HEK293 (cell line): ENCODE measurements around the gene MAMDC2.
A peak's percentile ranks its signal among the peaks of the same experiment; 100 is the strongest.

ENCODE experiments used
- BCL11B ChIP-seq: fragments of 450-650 bp; formaldehyde crosslinking; IDR thresholded peaks from 2 replicates; pipeline ENCODE4 v1.5.1; 2016; ENCODE audit warnings: low read depth, missing biosample characterization, missing genetic modification characterization
- EGR2 ChIP-seq: fragments of 450-650 bp; formaldehyde crosslinking; IDR thresholded peaks from 2 replicates; pipeline ENCODE4 v1.5.1; 2016; ENCODE audit warnings: low read depth, missing biosample characterization, missing genetic modification characterization
- GLIS2 ChIP-seq: fragments of 450-650 bp; formaldehyde crosslinking; IDR thresholded peaks from 2 replicates; pipeline ENCODE4 v1.5.1; 2016; ENCODE audit warnings: missing biosample characterization, missing genetic modification characterization
- KLF8 ChIP-seq: fragments of 450-650 bp; formaldehyde crosslinking; IDR thresholded peaks from 2 replicates; pipeline ENCODE4 v1.5.1; 2016; ENCODE audit warnings: missing biosample characterization, missing genetic modification characterization
- REPIN1 ChIP-seq: fragments of 450-650 bp; formaldehyde crosslinking; IDR thresholded peaks from 2 replicates; pipeline ENCODE4 v1.5.1; 2017; ENCODE audit warnings: missing biosample characterization, missing genetic modification characterization, low read depth
- YY2 ChIP-seq: fragments of 450-650 bp; formaldehyde crosslinking; IDR thresholded peaks from 2 replicates; pipeline ENCODE4 v1.5.1; 2016; ENCODE audit warnings: missing biosample characterization, missing genetic modification characterization
- ZBTB17 ChIP-seq: fragments of 450-650 bp; formaldehyde crosslinking; IDR thresholded peaks from 2 replicates; pipeline ENCODE4 v1.5.1; 2016; ENCODE audit warnings: missing biosample characterization, missing genetic modification characterization
- ZBTB20 ChIP-seq: fragments of 450-650 bp; formaldehyde crosslinking; IDR thresholded peaks from 2 replicates; pipeline ENCODE4 v1.5.1; 2016; ENCODE audit warnings: missing biosample characterization, missing genetic modification characterization
- ZBTB21 ChIP-seq: fragments of 450-650 bp; formaldehyde crosslinking; IDR thresholded peaks from 2 replicates; pipeline ENCODE4 v1.5.1; 2017; ENCODE audit warnings: missing biosample characterization, missing genetic modification characterization
- ZNF140 ChIP-seq: fragments of 450-650 bp; formaldehyde crosslinking; IDR thresholded peaks from 2 replicates; pipeline ENCODE4 v1.5.1; 2016; ENCODE audit warnings: missing biosample characterization, missing genetic modification characterization
- ZNF169 ChIP-seq: fragments of 450-650 bp; formaldehyde crosslinking; IDR thresholded peaks from 2 replicates; pipeline ENCODE4 v1.5.1; 2016; ENCODE audit warnings: missing biosample characterization, missing genetic modification characterization
- ZNF174 ChIP-seq: fragments of 450-650 bp; formaldehyde crosslinking; IDR thresholded peaks from 2 replicates; pipeline ENCODE4 v1.5.0; 2017; ENCODE audit warnings: missing biosample characterization, mild to moderate bottlenecking, missing genetic modification characterization
- ZNF433 ChIP-seq: fragments of 450-650 bp; formaldehyde crosslinking; IDR thresholded peaks from 2 replicates; pipeline ENCODE4 v1.5.1; 2016; ENCODE audit warnings: missing biosample characterization, missing genetic modification characterization, low read depth
- ZNF530 ChIP-seq: fragments of 450-650 bp; formaldehyde crosslinking; IDR thresholded peaks from 2 replicates; pipeline ENCODE4 v1.5.1; 2016; ENCODE audit warnings: low read depth, missing biosample characterization, missing genetic modification characterization
- ZNF600 ChIP-seq: fragments of 450-650 bp; formaldehyde crosslinking; IDR thresholded peaks from 2 replicates; pipeline ENCODE4 v1.5.1; 2016; ENCODE audit warnings: missing biosample characterization, missing genetic modification characterization
- ZNF629 ChIP-seq: fragments of 450-650 bp; formaldehyde crosslinking; IDR thresholded peaks from 2 replicates; pipeline ENCODE4 v1.5.1; 2017; ENCODE audit warnings: missing biosample characterization, missing genetic modification characterization
- ZNF654 ChIP-seq: fragments of 450-650 bp; formaldehyde crosslinking; IDR thresholded peaks from 2 replicates; pipeline ENCODE4 v1.5.1; 2016; ENCODE audit warnings: low read depth, missing biosample characterization, missing genetic modification characterization
- ZNF76 ChIP-seq: fragments of 450-650 bp; formaldehyde crosslinking; IDR thresholded peaks from 2 replicates; pipeline ENCODE4; 2016; ENCODE audit warnings: low read depth, missing biosample characterization, missing genetic modification characterization, borderline replicate concordance
- ZNF792 ChIP-seq: fragments of 450-650 bp; formaldehyde crosslinking; IDR thresholded peaks from 2 replicates; pipeline ENCODE4 v1.5.1; 2016; ENCODE audit warnings: missing biosample characterization, missing genetic modification characterization
- ZSCAN16 ChIP-seq: fragments of 450-650 bp; formaldehyde crosslinking; IDR thresholded peaks from 2 replicates; pipeline ENCODE4 v1.5.1; 2016; ENCODE audit warnings: missing biosample characterization, missing genetic modification characterization
- TF ChIP-seq, protein P1 (sequence below): sonication (generic); formaldehyde crosslinking; IDR thresholded peaks from 2 replicates; pipeline ENCODE4 v1.8.1; 2022; ENCODE audit warnings: mild to moderate bottlenecking, moderate library complexity, missing genetic modification reagents
- TF ChIP-seq, protein P2 (sequence below): fragments of 450-650 bp; formaldehyde crosslinking; IDR thresholded peaks from 2 replicates; pipeline ENCODE4 v1.5.1; 2016; ENCODE audit warnings: missing biosample characterization, missing genetic modification characterization
- TF ChIP-seq, protein P3 (sequence below): fragments of 450-650 bp; formaldehyde crosslinking; conservative IDR thresholded peaks from 2 replicates; pipeline ENCODE4 v1.5.1; 2016; ENCODE audit warnings: low read depth, missing biosample characterization, missing genetic modification characterization
- TF ChIP-seq, protein P4 (sequence below): fragments of 450-650 bp; formaldehyde crosslinking; IDR thresholded peaks from 2 replicates; pipeline ENCODE4 v1.5.1; 2016; ENCODE audit warnings: missing biosample characterization, missing genetic modification characterization
- TF ChIP-seq, protein P5 (sequence below): fragments of 450-650 bp; formaldehyde crosslinking; IDR thresholded peaks from 2 replicates; pipeline ENCODE4; 2016; ENCODE audit warnings: missing biosample characterization, missing genetic modification characterization

Gene MAMDC2

DNA sequence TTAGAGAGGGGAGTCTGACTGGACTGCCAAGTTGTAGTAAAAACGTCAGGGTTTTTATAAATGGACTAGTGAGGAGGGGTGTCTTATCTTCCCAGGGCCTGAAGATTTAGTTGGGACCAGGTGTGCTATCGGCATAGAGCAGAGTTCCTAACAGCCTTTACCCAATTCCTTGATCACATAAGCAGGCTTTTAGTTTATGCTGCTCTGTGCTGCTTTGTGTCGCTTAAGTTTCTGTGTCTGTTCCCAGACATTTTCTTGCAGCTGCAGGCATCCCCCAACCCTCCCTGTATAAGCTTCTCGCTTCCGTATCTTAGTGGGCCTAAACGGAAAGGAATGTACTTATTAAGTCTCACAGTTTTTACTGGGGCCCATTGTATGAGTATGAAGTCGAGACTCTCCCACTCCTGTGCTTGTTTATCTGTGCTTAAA is 212.5 kb downstream of the MAMDC2 start (continued):
- TF ChIP-seq ZNF433 (no peak), ZBTB17 (tag by site-specific recombination) (peak; percentile 27; the same call in 1 of the 2 replicates), ZNF792 (tag by site-specific recombination) (no peak), ZNF174 (tag by site-specific recombination) (no peak), BCL11B (tag by site-specific recombination) (no peak), KLF8 (tag by site-specific recombination) (no peak), ZNF169 (no peak), ZBTB20 (tag by site-specific recombination) (no peak), REPIN1 (tag by site-specific recombination) (no peak), ZNF600 (tag by site-specific recombination) (peak; percentile 71), YY2 (no peak), ZNF530 (tag by site-specific recombination) (no peak), ZNF629 (tag by site-specific recombination) (peak; percentile 8; the same call in 1 of the 2 replicates), ZNF140 (tag by site-specific recombination) (no peak), ZSCAN16 (tag by site-specific recombination) (no peak), GLIS2 (tag by site-specific recombination) (no peak), ZNF654 (tag by site-specific recombination) (no peak), EGR2 (tag by site-specific recombination) (no peak), ZBTB21 (tag by site-specific recombination) (no peak), ZNF76 (tag by site-specific recombination) (no peak)
- TF ChIP-seq, protein P1, sequence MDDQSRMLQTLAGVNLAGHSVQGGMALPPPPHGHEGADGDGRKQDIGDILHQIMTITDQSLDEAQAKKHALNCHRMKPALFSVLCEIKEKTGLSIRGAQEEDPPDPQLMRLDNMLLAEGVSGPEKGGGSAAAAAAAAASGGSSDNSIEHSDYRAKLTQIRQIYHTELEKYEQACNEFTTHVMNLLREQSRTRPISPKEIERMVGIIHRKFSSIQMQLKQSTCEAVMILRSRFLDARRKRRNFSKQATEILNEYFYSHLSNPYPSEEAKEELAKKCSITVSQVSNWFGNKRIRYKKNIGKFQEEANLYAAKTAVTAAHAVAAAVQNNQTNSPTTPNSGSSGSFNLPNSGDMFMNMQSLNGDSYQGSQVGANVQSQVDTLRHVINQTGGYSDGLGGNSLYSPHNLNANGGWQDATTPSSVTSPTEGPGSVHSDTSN (CRISPR knock-in tag): no peak
- TF ChIP-seq, protein P2, sequence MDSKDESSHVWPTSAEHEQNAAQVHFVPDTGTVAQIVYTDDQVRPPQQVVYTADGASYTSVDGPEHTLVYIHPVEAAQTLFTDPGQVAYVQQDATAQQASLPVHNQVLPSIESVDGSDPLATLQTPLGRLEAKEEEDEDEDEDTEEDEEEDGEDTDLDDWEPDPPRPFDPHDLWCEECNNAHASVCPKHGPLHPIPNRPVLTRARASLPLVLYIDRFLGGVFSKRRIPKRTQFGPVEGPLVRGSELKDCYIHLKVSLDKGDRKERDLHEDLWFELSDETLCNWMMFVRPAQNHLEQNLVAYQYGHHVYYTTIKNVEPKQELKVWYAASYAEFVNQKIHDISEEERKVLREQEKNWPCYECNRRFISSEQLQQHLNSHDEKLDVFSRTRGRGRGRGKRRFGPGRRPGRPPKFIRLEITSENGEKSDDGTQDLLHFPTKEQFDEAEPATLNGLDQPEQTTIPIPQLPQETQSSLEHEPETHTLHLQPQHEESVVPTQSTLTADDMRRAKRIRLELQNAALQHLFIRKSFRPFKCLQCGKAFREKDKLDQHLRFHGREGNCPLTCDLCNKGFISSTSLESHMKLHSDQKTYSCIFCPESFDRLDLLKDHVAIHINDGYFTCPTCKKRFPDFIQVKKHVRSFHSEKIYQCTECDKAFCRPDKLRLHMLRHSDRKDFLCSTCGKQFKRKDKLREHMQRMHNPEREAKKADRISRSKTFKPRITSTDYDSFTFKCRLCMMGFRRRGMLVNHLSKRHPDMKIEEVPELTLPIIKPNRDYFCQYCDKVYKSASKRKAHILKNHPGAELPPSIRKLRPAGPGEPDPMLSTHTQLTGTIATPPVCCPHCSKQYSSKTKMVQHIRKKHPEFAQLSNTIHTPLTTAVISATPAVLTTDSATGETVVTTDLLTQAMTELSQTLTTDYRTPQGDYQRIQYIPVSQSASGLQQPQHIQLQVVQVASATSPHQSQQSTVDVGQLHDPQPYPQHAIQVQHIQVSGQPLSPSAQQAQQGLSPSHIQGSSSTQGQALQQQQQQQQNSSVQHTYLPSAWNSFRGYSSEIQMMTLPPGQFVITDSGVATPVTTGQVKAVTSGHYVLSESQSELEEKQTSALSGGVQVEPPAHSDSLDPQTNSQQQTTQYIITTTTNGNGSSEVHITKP (tag by site-specific recombination): peak; percentile 99
- TF ChIP-seq, protein P3, sequence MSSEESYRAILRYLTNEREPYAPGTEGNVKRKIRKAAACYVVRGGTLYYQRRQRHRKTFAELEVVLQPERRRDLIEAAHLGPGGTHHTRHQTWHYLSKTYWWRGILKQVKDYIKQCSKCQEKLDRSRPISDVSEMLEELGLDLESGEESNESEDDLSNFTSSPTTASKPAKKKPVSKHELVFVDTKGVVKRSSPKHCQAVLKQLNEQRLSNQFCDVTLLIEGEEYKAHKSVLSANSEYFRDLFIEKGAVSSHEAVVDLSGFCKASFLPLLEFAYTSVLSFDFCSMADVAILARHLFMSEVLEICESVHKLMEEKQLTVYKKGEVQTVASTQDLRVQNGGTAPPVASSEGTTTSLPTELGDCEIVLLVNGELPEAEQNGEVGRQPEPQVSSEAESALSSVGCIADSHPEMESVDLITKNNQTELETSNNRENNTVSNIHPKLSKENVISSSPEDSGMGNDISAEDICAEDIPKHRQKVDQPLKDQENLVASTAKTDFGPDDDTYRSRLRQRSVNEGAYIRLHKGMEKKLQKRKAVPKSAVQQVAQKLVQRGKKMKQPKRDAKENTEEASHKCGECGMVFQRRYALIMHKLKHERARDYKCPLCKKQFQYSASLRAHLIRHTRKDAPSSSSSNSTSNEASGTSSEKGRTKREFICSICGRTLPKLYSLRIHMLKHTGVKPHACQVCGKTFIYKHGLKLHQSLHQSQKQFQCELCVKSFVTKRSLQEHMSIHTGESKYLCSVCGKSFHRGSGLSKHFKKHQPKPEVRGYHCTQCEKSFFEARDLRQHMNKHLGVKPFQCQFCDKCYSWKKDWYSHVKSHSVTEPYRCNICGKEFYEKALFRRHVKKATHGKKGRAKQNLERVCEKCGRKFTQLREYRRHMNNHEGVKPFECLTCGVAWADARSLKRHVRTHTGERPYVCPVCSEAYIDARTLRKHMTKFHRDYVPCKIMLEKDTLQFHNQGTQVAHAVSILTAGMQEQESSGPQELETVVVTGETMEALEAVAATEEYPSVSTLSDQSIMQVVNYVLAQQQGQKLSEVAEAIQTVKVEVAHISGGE: no peak
- TF ChIP-seq, protein P4, sequence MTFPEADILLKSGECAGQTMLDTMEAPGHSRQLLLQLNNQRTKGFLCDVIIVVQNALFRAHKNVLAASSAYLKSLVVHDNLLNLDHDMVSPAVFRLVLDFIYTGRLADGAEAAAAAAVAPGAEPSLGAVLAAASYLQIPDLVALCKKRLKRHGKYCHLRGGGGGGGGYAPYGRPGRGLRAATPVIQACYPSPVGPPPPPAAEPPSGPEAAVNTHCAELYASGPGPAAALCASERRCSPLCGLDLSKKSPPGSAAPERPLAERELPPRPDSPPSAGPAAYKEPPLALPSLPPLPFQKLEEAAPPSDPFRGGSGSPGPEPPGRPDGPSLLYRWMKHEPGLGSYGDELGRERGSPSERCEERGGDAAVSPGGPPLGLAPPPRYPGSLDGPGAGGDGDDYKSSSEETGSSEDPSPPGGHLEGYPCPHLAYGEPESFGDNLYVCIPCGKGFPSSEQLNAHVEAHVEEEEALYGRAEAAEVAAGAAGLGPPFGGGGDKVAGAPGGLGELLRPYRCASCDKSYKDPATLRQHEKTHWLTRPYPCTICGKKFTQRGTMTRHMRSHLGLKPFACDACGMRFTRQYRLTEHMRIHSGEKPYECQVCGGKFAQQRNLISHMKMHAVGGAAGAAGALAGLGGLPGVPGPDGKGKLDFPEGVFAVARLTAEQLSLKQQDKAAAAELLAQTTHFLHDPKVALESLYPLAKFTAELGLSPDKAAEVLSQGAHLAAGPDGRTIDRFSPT (tag by site-specific recombination): no peak
- TF ChIP-seq, protein P5, sequence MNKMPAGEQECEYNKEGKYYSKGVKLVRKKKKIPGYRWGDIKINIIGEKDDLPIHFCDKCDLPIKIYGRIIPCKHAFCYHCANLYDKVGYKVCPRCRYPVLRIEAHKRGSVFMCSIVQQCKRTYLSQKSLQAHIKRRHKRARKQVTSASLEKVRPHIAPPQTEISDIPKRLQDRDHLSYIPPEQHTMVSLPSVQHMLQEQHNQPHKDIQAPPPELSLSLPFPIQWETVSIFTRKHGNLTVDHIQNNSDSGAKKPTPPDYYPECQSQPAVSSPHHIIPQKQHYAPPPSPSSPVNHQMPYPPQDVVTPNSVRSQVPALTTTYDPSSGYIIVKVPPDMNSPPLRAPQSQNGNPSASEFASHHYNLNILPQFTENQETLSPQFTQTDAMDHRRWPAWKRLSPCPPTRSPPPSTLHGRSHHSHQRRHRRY (tag by site-specific recombination): no peak
- TF ChIP-seq, all 188 proteins: peak for 4
